ENCODE measurements around the gene TAAR8. TPM values are rescaled to one million over a fixed set of nuclear protein-coding genes. Genes with fewer than 3 reads are reported as not detected.
A peak's percentile ranks its signal among the peaks of the same experiment; 100 is the strongest.
"Not testable (repeated sequence)": the region's sequence is repeated elsewhere in the genome, so short reads cannot be mapped to it uniquely, and the experiment has no call there.

Gene TAAR8
- total RNA-seq, 1 donor from 2014 or later: not detected

- Mint-ChIP-seq H3K36me3 (ENCODE audit: low read depth) (no peaks in the 10 kb centered on the region), H3K27me3 (ENCODE audit: low read depth) (peaks cover 53% of the 10 kb centered on the region), H3K4me3 (ENCODE audit: low read depth) (no peak overlapping the region), H3K27ac (no peak overlapping the region), H3K9me3 (no peaks in the 10 kb centered on the region), H3K4me1 (ENCODE audit: low read depth) (no peaks in the 10 kb centered on the region)
- DNase-seq (ENCODE audit: low spot score): no peak
- intact Hi-C loops (cut with micrococcal nuclease): loop anchor here (5.0 kb wide), 1 partner anchor 298 kb away; no protein-coding TSS in a partner anchor
These were observed 27.8 kb upstream of the TAAR8 start for GRCh38 chr6:132524646-132525045.

GRCh38 chr6:132525866-132526265 is 26.6 kb upstream of the TAAR8 start:
- no peak for DNase-seq (ENCODE audit: low spot score)
- peaks cover 45% of the 10 kb centered on the region for H3K27me3 Mint-ChIP-seq (ENCODE audit: low read depth)
- no peak overlapping the region for H3K4me3 Mint-ChIP-seq (ENCODE audit: low read depth)
- no peak overlapping the region for H3K27ac Mint-ChIP-seq
- intact Hi-C loops (cut with micrococcal nuclease): loop anchor here (5.0 kb wide), 1 partner anchor 296 kb away; no protein-coding TSS in a partner anchor
- no peaks in the 10 kb centered on the region for H3K36me3 Mint-ChIP-seq (ENCODE audit: low read depth)
- H3K9me3 Mint-ChIP-seq: no peaks in the 10 kb centered on the region
- no peaks in the 10 kb centered on the region for H3K4me1 Mint-ChIP-seq (ENCODE audit: low read depth)

- Mint-ChIP-seq H3K27me3 (ENCODE audit: low read depth) (peaks cover 43% of the 10 kb centered on the region), H3K4me1 (ENCODE audit: low read depth) (no peaks in the 10 kb centered on the region), H3K36me3 (ENCODE audit: low read depth) (no peaks in the 10 kb centered on the region), H3K4me3 (ENCODE audit: low read depth) (no peak overlapping the region), H3K27ac (no peak overlapping the region), H3K9me3 (no peaks in the 10 kb centered on the region)
- no peak for DNase-seq (ENCODE audit: low spot score)
- intact Hi-C loops (cut with micrococcal nuclease): loop anchor here (5.0 kb wide), 1 partner anchor 296 kb away; no protein-coding TSS in a partner anchor
These were observed 26.0 kb upstream of the TAAR8 start for GRCh38 chr6:132526461-132526860.

GRCh38 chr6:132527791-132528190 is 24.7 kb upstream of the TAAR8 start:
- H3K36me3 Mint-ChIP-seq (ENCODE audit: low read depth): no peaks in the 10 kb centered on the region
- no peak overlapping the region for H3K4me3 Mint-ChIP-seq (ENCODE audit: low read depth)
- H3K27ac Mint-ChIP-seq: no peak overlapping the region
- intact Hi-C loops (cut with micrococcal nuclease): loop anchor here (5.0 kb wide), 1 partner anchor 295 kb away; no protein-coding TSS in a partner anchor
- H3K9me3 Mint-ChIP-seq: no peaks in the 10 kb centered on the region
- DNase-seq (ENCODE audit: low spot score): no peak
- no peaks in the 10 kb centered on the region for H3K4me1 Mint-ChIP-seq (ENCODE audit: low read depth)
- peaks cover 39% of the 10 kb centered on the region for H3K27me3 Mint-ChIP-seq (ENCODE audit: low read depth)

- DNase-seq (ENCODE audit: low spot score): peak; percentile 36
- Mint-ChIP-seq H3K4me1 (ENCODE audit: low read depth) (no peaks in the 10 kb centered on the region), H3K9me3 (no peaks in the 10 kb centered on the region), H3K27ac (no peak overlapping the region), H3K4me3 (ENCODE audit: low read depth) (no peak overlapping the region), H3K36me3 (ENCODE audit: low read depth) (no peaks in the 10 kb centered on the region), H3K27me3 (ENCODE audit: low read depth) (peaks cover 18% of the 10 kb centered on the region)
- intact Hi-C loops (cut with micrococcal nuclease): loop anchor here (1.0 kb wide), 2 partner anchors 238 to 269 kb away; no protein-coding TSS in a partner anchor
These were observed 22.0 kb upstream of the TAAR8 start for GRCh38 chr6:132530293-132530974.

GRCh38 chr6:132534546-132534945 is 17.9 kb upstream of the TAAR8 start:
- DNase-seq (ENCODE audit: low spot score); intact Hi-C loops (cut with micrococcal nuclease): not testable (repeated sequence)

GRCh38 chr6:132537145-132537544 is 15.3 kb upstream of the TAAR8 start:
- H3K36me3 Mint-ChIP-seq (ENCODE audit: low read depth): no peaks in the 10 kb centered on the region
- H3K27me3 Mint-ChIP-seq (ENCODE audit: low read depth): peaks cover 29% of the 10 kb centered on the region
- no peak overlapping the region for H3K4me3 Mint-ChIP-seq (ENCODE audit: low read depth)
- H3K9me3 Mint-ChIP-seq: no peaks in the 10 kb centered on the region
- H3K27ac Mint-ChIP-seq: no peak overlapping the region
- no peaks in the 10 kb centered on the region for H3K4me1 Mint-ChIP-seq (ENCODE audit: low read depth)
- DNase-seq (ENCODE audit: low spot score): no peak
- intact Hi-C loops (cut with micrococcal nuclease): no loop called here

More at GRCh38 chr6:132534546-132534945, 17.9 kb upstream of the TAAR8 start:
- H3K27me3 Mint-ChIP-seq (ENCODE audit: low read depth): peaks cover 26% of the 10 kb centered on the region
- H3K27ac Mint-ChIP-seq; H3K36me3 Mint-ChIP-seq (ENCODE audit: low read depth); H3K4me1 Mint-ChIP-seq (ENCODE audit: low read depth); H3K4me3 Mint-ChIP-seq (ENCODE audit: low read depth); H3K9me3 Mint-ChIP-seq: not testable (repeated sequence)

- DNase-seq (ENCODE audit: low spot score): no peak
- no peaks in the 10 kb centered on the region for H3K4me1 Mint-ChIP-seq (ENCODE audit: low read depth)
- no peak within 1 kb of the TSS for H3K4me3 Mint-ChIP-seq (ENCODE audit: low read depth)
- no peaks in the 10 kb centered on the region for H3K9me3 Mint-ChIP-seq
- no peaks in the 10 kb centered on the region for H3K36me3 Mint-ChIP-seq (ENCODE audit: low read depth)
- no peak within 1 kb of the TSS for H3K27ac Mint-ChIP-seq
- H3K27me3 Mint-ChIP-seq (ENCODE audit: low read depth): peaks cover 34% of the 10 kb centered on the region
- intact Hi-C loops (cut with micrococcal nuclease): no loop called here
These were observed 14.5 kb upstream of the TAAR8 start, which contains the start of gene TAAR9 for GRCh38 chr6:132537977-132538376. TAAR9 (plus strand) TSS chr6:132538277; CDS start chr6:132538290, 13 bp downstream.

GRCh38 chr6:132544826-132545225 is 7.6 kb upstream of the TAAR8 start:
- intact Hi-C loops (cut with micrococcal nuclease): no loop called here

GRCh38 chr6:132548746-132549463 is 3.6 kb upstream of the TAAR8 start:
- Mint-ChIP-seq H3K27me3 (ENCODE audit: low read depth) (no peaks in the 10 kb centered on the region), H3K4me1 (ENCODE audit: low read depth) (no peaks in the 10 kb centered on the region), H3K36me3 (ENCODE audit: low read depth) (no peaks in the 10 kb centered on the region), H3K27ac (no peak overlapping the region), H3K9me3 (no peaks in the 10 kb centered on the region), H3K4me3 (ENCODE audit: low read depth) (no peak overlapping the region)
- intact Hi-C loops (cut with micrococcal nuclease): no loop called here
- no peak for DNase-seq (ENCODE audit: low spot score)

More at GRCh38 chr6:132544826-132545225, 7.6 kb upstream of the TAAR8 start:
- Mint-ChIP-seq H3K27ac (no peak overlapping the region), H3K36me3 (ENCODE audit: low read depth) (no peaks in the 10 kb centered on the region), H3K4me3 (ENCODE audit: low read depth) (no peak overlapping the region), H3K4me1 (ENCODE audit: low read depth) (no peaks in the 10 kb centered on the region), H3K27me3 (ENCODE audit: low read depth) (peaks cover 14% of the 10 kb centered on the region), H3K9me3 (no peaks in the 10 kb centered on the region)
- no peak for DNase-seq (ENCODE audit: low spot score)

- Mint-ChIP-seq H3K9me3 (no peaks in the 10 kb centered on the region), H3K4me1 (ENCODE audit: low read depth) (no peaks in the 10 kb centered on the region), H3K36me3 (ENCODE audit: low read depth) (no peaks in the 10 kb centered on the region), H3K27ac (no peak overlapping the region), H3K27me3 (ENCODE audit: low read depth) (peaks cover 4% of the 10 kb centered on the region), H3K4me3 (ENCODE audit: low read depth) (no peak overlapping the region)
- DNase-seq (ENCODE audit: low spot score): no peak
- intact Hi-C loops (cut with micrococcal nuclease): no loop called here
These were observed 1.3 kb upstream of the TAAR8 start for GRCh38 chr6:132551214-132551613.

GRCh38 chr6:132560087-132560486 is 7.6 kb downstream of the TAAR8 start:
- not testable (repeated sequence) for H3K9me3 Mint-ChIP-seq; DNase-seq (ENCODE audit: low spot score); H3K27ac Mint-ChIP-seq

GRCh38 chr6:132566404-132566803 is 13.9 kb downstream of the TAAR8 start:
- DNase-seq (ENCODE audit: low spot score): no peak
- no peaks in the 10 kb centered on the region for H3K9me3 Mint-ChIP-seq
- no peaks in the 10 kb centered on the region for H3K4me1 Mint-ChIP-seq (ENCODE audit: low read depth)
- H3K27ac Mint-ChIP-seq: no peak overlapping the region
- peaks cover 16% of the 10 kb centered on the region for H3K27me3 Mint-ChIP-seq (ENCODE audit: low read depth)
- H3K36me3 Mint-ChIP-seq (ENCODE audit: low read depth): no peaks in the 10 kb centered on the region
- intact Hi-C loops (cut with micrococcal nuclease): no loop called here
- H3K4me3 Mint-ChIP-seq (ENCODE audit: low read depth): no peak overlapping the region

More at GRCh38 chr6:132560087-132560486, 7.6 kb downstream of the TAAR8 start:
- H3K4me3 Mint-ChIP-seq (ENCODE audit: low read depth); H3K36me3 Mint-ChIP-seq (ENCODE audit: low read depth); intact Hi-C loops (cut with micrococcal nuclease); H3K4me1 Mint-ChIP-seq (ENCODE audit: low read depth): not testable (repeated sequence)
- H3K27me3 Mint-ChIP-seq (ENCODE audit: low read depth): peaks cover 11% of the 10 kb centered on the region
